GM18858 (cell line): Measurements from ENCODE around the gene PIEZO1.
"Not testable (repeated sequence)": the region's sequence is repeated elsewhere in the genome, so short reads cannot be mapped to it uniquely, and the experiment has no call there.

Experiments used
- ATAC-seq: cut with Tn5 transposase; IDR thresholded peaks from one replicate; pipeline ENCODE4 v1.9.1; 2021; ENCODE audit not compliant: unreplicated experiment

The PIEZO1 gene

GRCh38 chr16:88805887-88806393 is 20.9 kb upstream of the PIEZO1 start:
- ATAC-seq: no peak

- ATAC-seq: no peak
Measured at GRCh38 chr16:88805340-88805715, 20.3 kb upstream of the PIEZO1 start.

GRCh38 chr16:88804552-88805339 is 19.7 kb upstream of the PIEZO1 start:
- no peak for ATAC-seq

- no peak for ATAC-seq
Measured at GRCh38 chr16:88804173-88804551, 19.1 kb upstream of the PIEZO1 start.

- ATAC-seq: no peak
Measured at GRCh38 chr16:88803264-88803987, 18.4 kb upstream of the PIEZO1 start, which contains the start of gene CDT1. Gene CDT1, plus strand, starts transcription at chr16:88803789. Its CDS starts 43 bp downstream, at chr16:88803832.

GRCh38 chr16:88800277-88800592 is 15.2 kb upstream of the PIEZO1 start:
- ATAC-seq: no peak

- no peak for ATAC-seq
Measured at GRCh38 chr16:88799569-88800276, 14.7 kb upstream of the PIEZO1 start.

- ATAC-seq: no peak
Measured at GRCh38 chr16:88798772-88799455, 13.9 kb upstream of the PIEZO1 start.

GRCh38 chr16:88798073-88798472 is 13.1 kb upstream of the PIEZO1 start:
- ATAC-seq: no peak

- ATAC-seq: no peak
Measured at GRCh38 chr16:88796278-88796677, 11.3 kb upstream of the PIEZO1 start.

- ATAC-seq: no peak
Measured at GRCh38 chr16:88793251-88793954, 8.4 kb upstream of the PIEZO1 start.

- no peak for ATAC-seq
Measured at GRCh38 chr16:88792668-88793250, 7.7 kb upstream of the PIEZO1 start.

- ATAC-seq: no peak
Measured at GRCh38 chr16:88792078-88792550, 7.1 kb upstream of the PIEZO1 start.

- no peak for ATAC-seq
Measured at GRCh38 chr16:88790312-88791211, 5.5 kb upstream of the PIEZO1 start.

GRCh38 chr16:88789594-88789993 is 4.6 kb upstream of the PIEZO1 start:
- ATAC-seq: no peak

- ATAC-seq: not testable (repeated sequence)
Measured at GRCh38 chr16:88788749-88789148, 3.7 kb upstream of the PIEZO1 start.

GRCh38 chr16:88787579-88788314 is 2.7 kb upstream of the PIEZO1 start:
- ATAC-seq: no peak

- no peak for ATAC-seq
Measured at GRCh38 chr16:88784856-88785105, 239 bp downstream of the PIEZO1 start.
